Hematopoietic multipotent progenitor cell treated with erythropoietin and hydrocortisone succinate and interleukin-3 and kit ligand, for 17 days (in vitro differentiated cells): ENCODE measurements around the gene GAB1.

Experiments
- DNase-seq: peaks from one replicate; pipeline ENCODE4 v3.0.0-alpha.2; 2015; ENCODE audit warnings: low spot score

GAB1 gene

GRCh38 chr4:143489106-143489505 is 152.4 kb downstream of the GAB1 start:
- no peak for DNase-seq

GRCh38 chr4:143498021-143498420 is 161.3 kb downstream of the GAB1 start:
- DNase-seq: no peak

GRCh38 chr4:143502231-143502630 is 165.6 kb downstream of the GAB1 start:
- no peak for DNase-seq

- DNase-seq: no peak
Measured at GRCh38 chr4:143506031-143506430, 169.4 kb downstream of the GAB1 start.

GRCh38 chr4:143511906-143512305 is 175.2 kb downstream of the GAB1 start:
- no peak for DNase-seq

- DNase-seq: no peak
Measured at GRCh38 chr4:143512978-143513313, 176.3 kb downstream of the GAB1 start.

- DNase-seq: peak; percentile 100
Measured at GRCh38 chr4:143513314-143514168, 176.9 kb downstream of the GAB1 start, which contains the start of gene SMARCA5. SMARCA5 (plus strand) TSS chr4:143513702; CDS start chr4:143513925, 223 bp downstream.

- DNase-seq: no peak
Measured at GRCh38 chr4:143514169-143514495, 177.5 kb downstream of the GAB1 start.

- peak; percentile 54 for DNase-seq
Measured at GRCh38 chr4:143514497-143514896, 177.8 kb downstream of the GAB1 start.

GRCh38 chr4:143514901-143515300 is 178.2 kb downstream of the GAB1 start:
- DNase-seq: peak; percentile 19

GRCh38 chr4:143515905-143516304 is 179.2 kb downstream of the GAB1 start:
- no peak for DNase-seq

GRCh38 chr4:143517764-143518163 is 181.1 kb downstream of the GAB1 start:
- no peak for DNase-seq
